ENCODE measurements around the gene PLA2G3.
"Not testable (repeated sequence)": the region's sequence is repeated elsewhere in the genome, so short reads cannot be mapped to it uniquely, and the experiment has no call there.

Gene PLA2G3

GRCh38 chr22:31177420-31178162 lies 37.3 kb upstream of the PLA2G3 start:
- peak overlapping the region; percentile 82; the same call in 1 of the 2 replicates for H3K27ac ChIP-seq
- TF ChIP-seq CTCF (conservative IDR thresholded peaks at IDR 0.05; ENCODE audit: low read depth), result no peak
- peak; percentile 86 for DNase-seq (ENCODE audit: low spot score)
- ChIA-PET CTCF (interaction anchor here (1.0 kb wide), 1 partner anchor 230 kb away, joined by 3 read pairs; no protein-coding TSS in a partner anchor), POLR2A (ENCODE audit: low non-redundant PET) (no interaction called here)

- DNase-seq (ENCODE audit: low spot score), result no peak
- POLR2A ChIA-PET (ENCODE audit: low non-redundant PET), result no interaction called here
- CTCF ChIA-PET, result interaction anchor here (1.0 kb wide), 1 partner anchor 230 kb away, joined by 3 read pairs; no protein-coding TSS in a partner anchor
- peak overlapping the region; percentile 82 for H3K27ac ChIP-seq
- TF ChIP-seq CTCF (conservative IDR thresholded peaks at IDR 0.05; ENCODE audit: low read depth), result no peak
These were observed 36.6 kb upstream of the PLA2G3 start for GRCh38 chr22:31176923-31177322.

- peak; percentile 68 for DNase-seq (ENCODE audit: low spot score)
- CTCF ChIA-PET, result no interaction called here
- POLR2A ChIA-PET (ENCODE audit: low non-redundant PET), result interaction anchor here (0.7 kb wide), 1 partner anchor 204 kb away, joined by 3 read pairs; no protein-coding TSS in a partner anchor
- H3K27ac ChIP-seq, result peak overlapping the region; percentile 67; the same call in 1 of the 2 replicates
- TF ChIP-seq CTCF (conservative IDR thresholded peaks at IDR 0.05; ENCODE audit: low read depth), result no peak
These were observed 33.3 kb upstream of the PLA2G3 start for GRCh38 chr22:31173386-31174145.

GRCh38 chr22:31171734-31172133 lies 31.4 kb upstream of the PLA2G3 start:
- CTCF ChIA-PET; DNase-seq (ENCODE audit: low spot score); POLR2A ChIA-PET (ENCODE audit: low non-redundant PET): not testable (repeated sequence)
- 0 out of 2 replicates have a peak overlapping the region, but pooled peaks have one; percentile 12 for H3K27ac ChIP-seq

- TF ChIP-seq CTCF (conservative IDR thresholded peaks at IDR 0.05; ENCODE audit: low read depth), result no peak
These were observed 30.7 kb upstream of the PLA2G3 start for GRCh38 chr22:31170971-31171370.

GRCh38 chr22:31162015-31162765 lies 21.9 kb upstream of the PLA2G3 start:
- no peak for DNase-seq (ENCODE audit: low spot score)
- ChIA-PET POLR2A (ENCODE audit: low non-redundant PET) (no interaction called here), CTCF (interaction anchor here (0.6 to 0.7 kb wide), 3 partner anchors 18 to 57 kb away, joined by 4 read pairs; no protein-coding TSS in a partner anchor)
- H3K27ac ChIP-seq, result 0 out of 2 replicates have a peak overlapping the region, but pooled peaks have one; percentile 22
- TF ChIP-seq CTCF (conservative IDR thresholded peaks at IDR 0.05; ENCODE audit: low read depth), result no peak

More at GRCh38 chr22:31170971-31171370, 30.7 kb upstream of the PLA2G3 start:
- no peak for DNase-seq (ENCODE audit: low spot score)
- no peak overlapping the region for H3K27ac ChIP-seq
- CTCF ChIA-PET, result interaction anchor here (0.7 kb wide), 1 partner anchor 20 kb away, joined by 3 read pairs; no protein-coding TSS in a partner anchor
- POLR2A ChIA-PET (ENCODE audit: low non-redundant PET), result no interaction called here

Data from RWPE1 (cell line).